T follicular helper cell (primary cell): Measurements from ENCODE around the gene REEP5.
"Not testable (repeated sequence)": the region's sequence is repeated elsewhere in the genome, so short reads cannot be mapped to it uniquely, and the experiment has no call there.

ENCODE experiments used
- DNase-seq: peaks from one replicate; pipeline ENCODE4 v3.0.0-alpha.2; 2020; ENCODE audit warnings: low read depth

Gene REEP5

GRCh38 chr5:112933105-112933504 is 11.1 kb upstream of the REEP5 start:
- DNase-seq: no peak

DNA sequence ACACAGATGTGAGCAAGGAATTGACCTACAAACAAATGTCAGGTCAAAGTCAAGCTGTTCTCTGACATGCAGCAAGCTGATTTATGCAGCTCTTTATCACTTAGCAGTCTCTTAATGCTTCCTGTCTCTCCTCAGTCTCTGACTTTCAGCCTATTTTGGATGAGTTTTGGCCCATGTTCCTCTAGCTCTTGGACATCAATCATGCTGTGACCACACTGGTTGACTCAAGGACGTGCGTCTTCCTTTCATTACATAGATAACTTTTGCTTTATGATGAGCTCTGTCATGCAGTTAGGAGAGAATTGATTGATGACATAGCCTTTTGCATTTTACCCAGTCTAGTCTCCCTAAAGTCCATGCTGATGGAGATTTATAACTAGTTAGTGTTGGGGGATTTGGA is 9.4 kb upstream of the REEP5 start:
- no peak for DNase-seq

- no peak for DNase-seq
Measured at GRCh38 chr5:112930082-112930344, 8.0 kb upstream of the REEP5 start.

DNA sequence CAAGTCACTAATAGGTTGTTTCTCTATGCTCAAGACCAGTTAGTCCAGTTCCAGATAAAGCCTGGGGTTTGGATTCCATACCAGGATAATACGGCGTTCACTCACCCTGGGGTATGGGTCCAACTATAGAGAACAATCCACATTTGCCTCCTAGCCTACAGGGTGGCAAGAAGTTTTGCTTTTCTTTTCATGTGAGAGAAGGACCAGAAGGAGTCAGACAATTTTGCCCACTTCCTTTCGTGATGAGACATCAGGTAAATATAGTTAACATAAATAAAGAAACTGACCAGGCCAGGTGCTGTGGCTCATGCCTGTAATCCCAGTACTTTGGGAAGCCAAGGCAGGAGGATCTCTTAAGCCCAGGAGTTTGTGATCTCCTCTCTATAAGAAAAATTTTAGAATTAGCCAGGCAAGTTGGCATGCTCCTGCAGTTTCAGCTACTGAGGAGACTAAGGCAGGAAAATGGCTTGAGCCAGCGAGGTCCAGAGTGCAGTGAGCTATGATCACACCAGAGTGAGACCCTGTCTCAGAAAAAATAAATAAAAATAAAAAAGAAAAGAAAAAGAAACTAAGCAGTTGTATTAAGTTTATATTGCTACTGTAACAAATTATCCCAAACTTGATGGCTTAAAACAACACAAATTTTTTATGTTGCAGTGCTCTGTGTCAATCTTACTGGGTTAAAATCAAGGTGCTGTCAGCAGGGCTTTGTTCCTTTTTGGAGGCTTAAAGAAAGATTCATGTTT is 7.5 kb upstream of the REEP5 start:
- DNase-seq: no peak

DNA sequence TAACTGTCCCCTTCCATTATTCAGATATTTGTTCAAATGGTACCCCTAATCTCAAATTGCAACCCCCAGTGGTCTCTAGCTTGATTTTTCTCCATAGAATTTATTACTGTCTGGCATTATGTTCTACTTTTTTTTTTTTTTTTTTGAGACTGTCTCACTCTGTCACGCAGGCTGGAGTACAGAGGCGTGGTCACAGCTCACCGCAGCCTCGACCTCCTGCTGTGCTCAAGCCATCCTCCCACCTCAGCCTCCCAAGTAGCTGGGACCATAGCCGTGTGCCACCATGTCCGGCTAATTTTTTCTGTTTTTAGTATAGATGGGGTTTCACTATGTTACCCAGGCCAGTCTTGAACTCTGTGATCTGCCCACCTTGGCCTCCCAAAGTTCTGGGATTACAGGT is 2.0 kb upstream of the REEP5 start:
- DNase-seq: no peak

- no peak for DNase-seq
Measured at GRCh38 chr5:112923148-112923917, 1.3 kb upstream of the REEP5 start.

DNA sequence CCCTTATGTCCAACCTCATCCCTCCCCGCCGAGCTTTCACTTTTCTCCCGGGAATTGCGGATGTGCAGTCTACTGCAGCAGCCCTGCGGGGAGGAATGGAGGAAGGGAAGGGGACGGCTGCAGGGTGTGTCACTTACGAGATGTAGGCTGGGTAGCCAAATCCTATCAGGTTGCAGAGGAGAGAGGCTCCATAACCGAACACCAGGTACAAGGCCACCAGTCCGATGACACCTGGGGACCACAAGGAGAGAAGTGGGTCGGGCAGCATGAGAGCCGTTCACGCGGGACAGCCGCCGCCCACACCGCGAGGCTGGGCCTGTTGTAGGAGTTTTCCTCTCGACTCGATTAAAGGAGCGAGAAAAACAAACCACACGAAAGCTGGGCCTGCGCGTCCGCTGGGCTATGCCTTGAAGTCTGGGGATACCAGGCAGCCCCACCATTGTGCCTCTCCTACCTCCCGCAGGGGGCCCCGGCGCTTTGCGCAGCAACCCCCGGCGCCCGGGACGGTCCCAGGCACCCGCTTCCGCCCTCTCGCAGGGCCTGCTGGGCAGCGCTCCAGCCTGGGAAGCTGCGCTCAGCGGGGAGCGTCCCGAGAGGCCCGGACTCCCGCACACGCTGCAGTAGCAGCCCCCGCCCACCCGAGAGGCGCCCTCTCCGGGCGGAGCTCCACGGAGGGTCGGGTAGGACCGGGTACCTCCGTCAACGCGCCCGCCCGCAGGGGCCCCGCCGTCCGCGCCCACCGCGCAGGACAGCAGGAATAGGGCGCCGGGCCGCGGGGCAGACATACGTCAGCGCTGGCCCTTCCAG is 798 bp downstream of the REEP5 start:
- DNase-seq: peak; percentile 31

DNA sequence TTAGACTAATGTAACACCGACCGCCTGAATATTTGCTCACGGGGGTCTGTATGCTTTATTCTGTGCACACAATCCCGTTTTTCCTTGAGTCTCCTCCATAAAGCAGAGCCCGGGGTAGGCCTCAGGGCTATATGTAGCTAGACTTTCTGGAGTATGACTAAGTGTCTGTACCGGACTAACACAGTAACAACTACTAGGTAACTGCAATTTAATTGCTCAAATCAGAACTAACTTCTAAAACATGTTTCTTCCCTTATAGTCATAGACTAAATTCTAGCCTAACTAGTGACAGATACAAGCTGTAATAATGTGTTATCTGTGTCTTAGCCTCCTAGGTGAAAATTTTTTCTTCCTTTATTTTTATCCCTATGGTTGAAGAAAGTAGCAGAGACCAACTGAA is 2.1 kb downstream of the REEP5 start:
- DNase-seq: no peak

- no peak for DNase-seq
Measured at GRCh38 chr5:112918679-112919078, 3.3 kb downstream of the REEP5 start.

GRCh38 chr5:112918136-112918535 is 3.9 kb downstream of the REEP5 start:
- no peak for DNase-seq

GRCh38 chr5:112917453-112917995 is 4.5 kb downstream of the REEP5 start:
- no peak for DNase-seq

DNA sequence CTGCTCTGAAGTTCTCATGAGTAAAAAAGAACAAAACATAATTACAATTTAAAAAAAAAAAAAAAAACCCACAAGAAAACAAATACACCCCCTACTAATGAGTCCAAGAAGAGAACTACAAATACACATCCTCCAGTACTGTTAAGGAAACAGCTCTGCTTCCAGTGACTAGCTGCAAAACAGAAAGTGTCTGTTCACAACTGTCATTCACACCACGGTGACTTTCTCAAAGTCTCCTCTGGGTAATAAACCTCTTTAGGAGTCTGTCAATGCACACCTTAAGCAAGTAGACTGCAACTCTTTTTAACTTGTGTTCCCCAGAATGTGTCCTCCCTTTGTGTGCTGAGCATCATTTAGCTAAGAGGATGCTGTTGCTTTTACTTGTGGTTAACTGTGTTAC is 6.2 kb downstream of the REEP5 start:
- DNase-seq: no peak

- no peak for DNase-seq
Measured at GRCh38 chr5:112914584-112914983, 7.4 kb downstream of the REEP5 start.

DNA sequence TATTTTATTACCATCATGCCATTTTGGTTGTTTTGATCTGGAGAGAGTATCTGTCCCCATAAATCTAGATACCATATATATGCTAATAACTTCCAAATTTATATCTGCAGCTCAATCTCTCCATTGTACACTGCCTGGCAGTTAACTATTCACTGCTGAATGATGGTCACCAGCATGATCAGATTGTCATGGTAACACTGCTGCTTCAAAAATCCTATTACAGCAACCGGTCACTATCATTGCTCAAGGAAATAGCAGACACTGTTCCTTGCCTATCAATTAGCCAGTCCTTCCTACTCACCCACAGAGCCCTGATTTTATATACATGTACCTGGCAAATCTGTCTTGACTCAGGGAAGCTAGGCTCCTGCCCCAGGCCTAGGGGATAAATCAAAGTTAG is 11.5 kb downstream of the REEP5 start:
- no peak for DNase-seq

GRCh38 chr5:112908854-112909253 is 13.2 kb downstream of the REEP5 start:
- no peak for DNase-seq

- DNase-seq: no peak
Measured at GRCh38 chr5:112907166-112907631, 14.8 kb downstream of the REEP5 start.

- no peak for DNase-seq
Measured at GRCh38 chr5:112906637-112907036, 15.4 kb downstream of the REEP5 start.

DNA sequence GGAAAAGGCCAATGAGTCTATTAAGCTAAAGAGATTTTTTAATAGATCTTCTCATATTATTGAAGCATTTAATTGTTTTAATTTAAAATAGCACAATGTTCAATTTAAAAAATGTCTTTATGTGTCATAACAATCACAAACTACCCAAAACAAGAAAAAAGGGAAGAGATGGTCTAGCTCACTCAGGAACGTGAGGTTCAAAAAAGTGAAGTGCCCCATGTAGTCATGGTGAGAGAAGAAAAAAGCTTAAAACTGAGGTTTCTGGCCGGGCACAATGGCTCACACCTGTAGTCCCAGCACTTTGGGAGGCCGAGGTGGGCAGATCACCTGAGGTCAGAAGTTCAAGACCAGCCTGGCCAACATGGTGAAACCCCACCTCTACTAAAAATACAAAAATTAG is 17.0 kb downstream of the REEP5 start:
- not testable (repeated sequence) for DNase-seq

GRCh38 chr5:112902561-112902960 is 19.5 kb downstream of the REEP5 start:
- DNase-seq: no peak

DNA sequence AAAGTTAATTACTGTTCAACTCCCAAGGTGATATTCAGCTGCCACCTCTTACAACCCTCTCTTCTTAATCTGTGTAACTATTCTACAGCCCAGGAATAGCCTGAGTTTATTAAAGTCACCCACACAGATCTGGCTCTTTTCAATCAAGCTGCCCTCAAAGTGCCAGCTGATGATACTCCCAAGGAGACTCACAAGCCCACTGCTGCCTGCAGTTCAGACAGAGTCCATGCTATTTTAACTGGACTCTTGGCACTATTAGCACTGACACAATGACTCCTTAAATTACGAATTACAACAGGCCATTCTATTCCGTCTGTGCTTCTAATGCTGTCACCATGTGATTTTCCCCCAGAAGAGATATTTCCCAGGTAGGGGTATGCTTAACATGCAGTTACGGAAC is 26.3 kb downstream of the REEP5 start:
- DNase-seq: no peak

DNA sequence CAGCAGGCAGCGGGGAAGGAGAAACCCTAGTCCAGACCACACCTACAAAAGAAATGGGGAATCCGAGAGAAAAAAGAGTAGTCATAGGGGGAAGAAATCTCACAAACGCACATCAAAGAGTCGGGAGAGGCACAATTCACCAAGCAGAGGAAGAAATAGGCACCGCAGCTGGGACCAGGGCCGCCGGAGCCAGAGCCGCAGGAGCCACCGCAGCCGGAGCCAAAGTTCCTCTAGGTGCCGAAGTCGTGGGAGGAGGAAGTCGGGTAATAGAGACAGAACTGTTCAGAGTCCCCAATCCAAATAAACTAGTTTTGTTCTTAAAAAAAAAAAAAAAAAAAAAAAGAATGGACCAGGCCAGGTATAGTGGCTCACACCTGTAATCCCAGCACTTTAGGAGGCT is 29.3 kb downstream of the REEP5 start:
- DNase-seq: no peak

- not testable (repeated sequence) for DNase-seq
Measured at GRCh38 chr5:112892066-112892465, 30.0 kb downstream of the REEP5 start.

DNA sequence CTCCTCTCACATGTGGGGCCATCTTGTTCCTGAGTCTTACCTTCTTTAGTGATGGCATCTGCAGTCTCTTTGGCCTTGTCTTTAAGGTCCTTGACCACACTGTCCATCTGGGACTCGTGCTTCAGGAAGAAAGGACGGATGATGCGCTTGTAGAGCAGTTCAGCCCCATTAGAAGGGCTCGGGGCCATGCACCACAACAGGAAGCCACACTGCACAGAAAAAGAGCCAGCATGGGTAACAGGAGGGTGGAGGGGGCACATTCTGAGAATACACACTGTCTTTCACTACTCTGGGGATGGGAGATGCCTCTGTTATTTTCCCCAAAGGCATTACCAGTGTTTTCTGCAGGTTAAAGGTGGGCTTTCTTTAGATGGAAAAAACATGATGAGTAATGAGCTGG is 35.1 kb downstream of the REEP5 start:
- DNase-seq: no peak
